CD4-positive, alpha-beta T cell treated with Interleukin-15 for 4 hours (primary cell): Measurements from ENCODE around the gene LAT.
A peak's percentile ranks its signal among the peaks of the same experiment; 100 is the strongest.
"Not testable (repeated sequence)": the region's sequence is repeated elsewhere in the genome, so short reads cannot be mapped to it uniquely, and the experiment has no call there.

Experiments
- DNase-seq: peaks from one replicate; pipeline ENCODE4 v3.0.0-alpha.2; 2020; ENCODE audit warnings: low spot score

The LAT gene

GRCh38 chr16:28977703-28978662 lies 6.9 kb upstream of the LAT start:
- peak; percentile 45 for DNase-seq

GRCh38 chr16:28980330-28980729 lies 4.5 kb upstream of the LAT start:
- DNase-seq = not testable (repeated sequence)

- DNase-seq = no peak
Measured at GRCh38 chr16:28980929-28981328, 3.9 kb upstream of the LAT start.

DNA sequence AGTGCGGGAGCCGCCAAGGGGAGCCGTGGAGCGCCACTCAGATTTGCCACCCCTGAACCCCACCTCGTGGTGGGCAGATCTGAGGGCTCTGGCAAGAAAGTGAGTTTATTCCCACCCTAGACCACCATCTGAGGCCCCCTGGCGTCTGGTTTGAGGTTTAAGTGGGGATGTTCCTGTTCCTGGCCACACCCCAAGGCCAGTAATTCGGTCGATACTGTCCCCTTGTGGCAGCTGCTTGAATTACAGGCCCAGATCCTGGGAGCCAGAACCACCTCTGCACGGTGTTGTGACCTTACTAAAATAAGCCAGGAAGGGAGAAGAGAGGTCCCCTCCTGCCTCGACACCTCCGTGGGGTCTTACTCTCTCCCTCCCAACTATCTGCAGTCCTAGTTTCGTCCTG lies 3.3 kb upstream of the LAT start:
- DNase-seq = no peak

GRCh38 chr16:28982418-28982817 lies 2.4 kb upstream of the LAT start:
- no peak for DNase-seq

DNA sequence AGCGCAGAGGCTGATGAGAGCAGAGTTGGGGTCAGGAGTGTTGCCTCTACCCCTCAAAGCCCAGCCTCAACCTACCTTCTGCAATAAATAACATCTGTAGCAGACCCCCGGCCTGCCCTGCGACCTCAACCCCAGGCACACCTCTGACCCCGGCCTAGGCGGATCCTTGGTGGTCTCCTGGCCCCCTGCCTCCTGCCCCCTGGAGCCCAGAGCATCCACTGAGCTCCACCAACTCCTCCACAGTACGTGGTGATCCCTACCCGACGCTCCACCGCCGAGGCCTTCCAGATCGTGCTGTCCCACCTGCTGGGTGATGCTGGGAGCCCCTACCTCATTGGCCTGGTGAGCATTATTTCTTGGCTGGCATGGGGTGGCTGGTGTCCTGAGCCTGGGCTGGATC lies 1.9 kb upstream of the LAT start:
- DNase-seq = no peak

GRCh38 chr16:28983644-28984043 lies 1.2 kb upstream of the LAT start:
- no peak for DNase-seq

GRCh38 chr16:28984091-28984490 lies 761 bp upstream of the LAT start:
- no peak for DNase-seq

DNA sequence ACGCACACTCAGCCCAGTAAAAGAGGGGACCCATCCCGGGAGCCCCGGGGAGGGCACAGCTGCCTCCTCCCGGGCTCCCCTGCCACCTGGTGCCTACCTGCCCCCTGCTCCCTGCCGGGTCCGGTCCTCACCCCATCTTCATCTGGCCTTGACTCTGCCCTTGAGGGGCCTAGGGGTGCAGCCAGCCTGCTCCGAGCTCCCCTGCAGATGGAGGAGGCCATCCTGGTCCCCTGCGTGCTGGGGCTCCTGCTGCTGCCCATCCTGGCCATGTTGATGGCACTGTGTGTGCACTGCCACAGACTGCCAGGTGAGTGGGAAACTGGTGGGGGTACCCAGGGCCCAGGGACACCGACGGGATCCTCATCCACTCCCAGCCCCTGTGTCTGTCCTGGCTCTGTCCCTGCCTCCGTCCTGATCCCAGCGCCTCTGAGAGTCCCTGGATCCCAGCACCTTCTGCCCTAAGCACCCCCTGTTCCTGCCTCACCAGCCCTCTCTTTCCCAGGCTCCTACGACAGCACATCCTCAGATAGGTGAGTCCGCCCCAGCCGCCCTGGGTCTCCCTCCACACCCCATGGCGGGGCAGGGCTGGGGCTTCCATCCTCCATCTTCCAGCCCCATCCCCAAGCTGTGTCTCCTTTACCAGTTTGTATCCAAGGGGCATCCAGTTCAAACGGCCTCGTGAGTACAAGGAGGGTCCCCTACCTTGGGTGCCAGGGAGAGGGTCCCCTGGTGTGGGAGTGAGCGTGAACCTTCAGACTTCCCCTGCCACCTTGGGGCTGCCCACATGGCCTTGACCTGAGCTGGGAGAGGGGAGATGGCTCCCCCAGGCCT lies 574 bp downstream of the LAT start:
- no peak for DNase-seq

GRCh38 chr16:28986046-28986445 lies 1.2 kb downstream of the LAT start:
- no peak for DNase-seq

DNA sequence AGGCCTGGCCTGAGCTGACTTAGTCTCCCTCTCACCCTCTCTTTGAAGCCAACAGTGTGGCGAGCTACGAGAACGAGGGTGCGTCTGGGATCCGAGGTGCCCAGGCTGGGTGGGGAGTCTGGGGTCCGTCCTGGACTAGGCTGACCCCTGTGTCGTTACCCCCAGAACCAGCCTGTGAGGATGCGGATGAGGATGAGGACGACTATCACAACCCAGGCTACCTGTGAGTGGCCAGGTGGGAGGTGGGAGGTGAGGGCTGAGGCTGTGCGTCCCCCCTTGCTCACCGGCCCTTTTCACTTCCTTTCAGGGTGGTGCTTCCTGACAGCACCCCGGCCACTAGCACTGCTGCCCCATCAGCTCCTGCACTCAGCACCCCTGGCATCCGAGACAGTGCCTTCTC lies 1.6 kb downstream of the LAT start:
- DNase-seq = no peak

- no peak for DNase-seq
Measured at GRCh38 chr16:28987170-28987853, 2.5 kb downstream of the LAT start.

DNA sequence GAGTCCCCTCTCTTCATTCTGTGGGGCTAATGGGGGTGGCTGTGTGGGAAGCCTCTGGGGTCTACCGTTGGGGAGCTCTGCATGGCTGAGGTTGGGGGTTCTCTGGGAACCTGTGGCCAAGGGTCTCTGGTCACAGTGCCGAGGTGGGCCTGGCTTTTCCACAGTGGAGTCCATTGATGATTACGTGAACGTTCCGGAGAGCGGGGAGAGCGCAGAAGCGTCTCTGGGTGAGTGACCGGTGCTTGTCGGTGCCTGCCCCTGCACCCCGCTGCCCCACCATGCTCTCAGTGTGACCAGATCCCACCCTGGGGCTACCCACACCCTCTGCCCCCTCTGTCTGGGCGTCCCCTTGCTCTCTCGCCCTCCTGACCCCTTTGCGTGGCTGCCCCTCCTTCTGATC lies 4.5 kb downstream of the LAT start:
- DNase-seq = no peak

DNA sequence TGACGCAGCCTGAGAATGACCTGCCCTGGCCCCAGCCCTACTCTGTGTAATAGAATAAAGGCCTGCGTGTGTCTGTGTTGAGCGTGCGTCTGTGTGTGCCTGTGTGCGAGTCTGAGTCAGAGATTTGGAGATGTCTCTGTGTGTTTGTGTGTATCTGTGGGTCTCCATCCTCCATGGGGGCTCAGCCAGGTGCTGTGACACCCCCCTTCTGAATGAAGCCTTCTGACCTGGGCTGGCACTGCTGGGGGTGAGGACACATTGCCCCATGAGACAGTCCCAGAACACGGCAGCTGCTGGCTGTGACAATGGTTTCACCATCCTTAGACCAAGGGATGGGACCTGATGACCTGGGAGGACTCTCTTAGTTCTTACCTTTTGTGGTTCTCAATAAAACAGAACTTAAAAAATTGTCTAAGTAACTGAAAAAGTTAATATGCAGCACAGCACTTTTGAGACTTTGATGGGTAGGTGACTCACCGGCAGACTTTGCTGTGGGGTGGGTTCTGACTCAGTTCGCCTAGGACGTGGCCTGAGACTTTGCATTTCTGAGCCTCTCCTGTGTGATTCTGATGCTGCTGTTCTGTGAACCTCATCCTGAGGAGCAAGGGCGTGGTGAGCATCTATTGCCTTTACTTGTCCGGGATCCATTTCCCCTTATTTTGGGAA lies 5.7 kb downstream of the LAT start:
- peak; percentile 71 for DNase-seq

GRCh38 chr16:28991687-28992086 lies 6.8 kb downstream of the LAT start:
- no peak for DNase-seq

- DNase-seq = no peak
Measured at GRCh38 chr16:28992496-28992895, 7.6 kb downstream of the LAT start.

GRCh38 chr16:28998837-28999236 lies 14.0 kb downstream of the LAT start:
- DNase-seq = no peak

DNA sequence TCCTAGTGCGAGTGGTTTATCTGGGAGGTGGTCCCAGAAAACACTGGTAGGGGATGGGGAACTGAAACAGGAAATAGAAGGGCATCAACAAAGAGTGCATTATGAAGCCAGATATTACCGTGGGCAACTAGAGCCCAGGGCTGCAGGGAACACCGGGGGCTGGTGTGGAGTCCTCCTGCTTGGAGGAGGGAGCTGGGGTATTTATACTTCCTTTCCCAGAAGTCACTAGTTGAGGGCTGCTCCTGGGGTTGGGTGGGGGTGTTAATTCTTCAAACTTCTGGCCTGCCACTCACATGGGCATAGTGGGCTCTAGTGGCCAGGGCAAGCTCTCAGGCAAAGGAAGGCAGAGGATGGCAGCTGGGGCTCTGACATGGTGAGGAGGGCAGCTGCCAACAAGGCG lies 14.7 kb downstream of the LAT start:
- DNase-seq = no peak

- no peak for DNase-seq
Measured at GRCh38 chr16:29000019-29000418, 15.2 kb downstream of the LAT start.

GRCh38 chr16:29004496-29005139 lies 19.8 kb downstream of the LAT start:
- DNase-seq = not testable (repeated sequence)
